T-helper 17 cell (primary cell): ENCODE data around the gene AOAH. TPM values are rescaled to one million over a fixed set of nuclear protein-coding genes. Genes with fewer than 3 reads are reported as not detected.
"Not testable (repeated sequence)": the region's sequence is repeated elsewhere in the genome, so short reads cannot be mapped to it uniquely, and the experiment has no call there.

Source experiments
- ATAC-seq: fragments of 150-1000 bp; cut with Tn5 transposase; 2 replicates; pipeline ENCODE4 v1.10.0; 2021; ENCODE audit warnings: mild to moderate bottlenecking, moderate library complexity
- DNase-seq, 3 donors: peaks; one replicate each; pipeline versions ENCODE4 v3.0.0 to v3.0.0-alpha.2; 2020 to 2021
- H3K9me3 ChIP-seq: one replicate; pipeline ENCODE4 v1.7.0; 2013; ENCODE audit warnings: low read length, mild to moderate bottlenecking; ENCODE audit not compliant: control insufficient read depth, poor library complexity, severe bottlenecking
- H3K27ac Mint-ChIP-seq: one replicate; pipeline ENCODE4 v1.8.0; 2022; ENCODE audit warnings: mild to moderate bottlenecking, moderate library complexity, mixed read lengths
- H3K27me3 Mint-ChIP-seq: one replicate; pipeline ENCODE4 v1.8.0; 2022; ENCODE audit warnings: mixed read lengths
- H3K36me3 Mint-ChIP-seq: one replicate; pipeline ENCODE4 v1.8.0; 2022; ENCODE audit warnings: low read depth, mixed read lengths
- H3K4me1 Mint-ChIP-seq: one replicate; pipeline ENCODE4 v1.8.0; 2022; ENCODE audit warnings: mild to moderate bottlenecking, mixed read lengths
- H3K4me3 Mint-ChIP-seq: one replicate; pipeline ENCODE4 v1.8.0; 2022; ENCODE audit warnings: mild to moderate bottlenecking, moderate library complexity, mixed read lengths
- total RNA-seq, 4 donors: library from RNA in 2 of 4; stranded (reverse) in 2 of 4; gene quantifications; one replicate each; pipeline ENCODE4 v1.2.3 and lab custom pipeline; 2022 to 2026

AOAH gene
- total RNA-seq, 2 donors from 2014 or later = 2.6 to 7.0 TPM

- Mint-ChIP-seq H3K36me3 (peaks cover 6% of the 10 kb centered on the region), H3K27ac (no peak overlapping the region), H3K4me1 (no peaks in the 10 kb centered on the region), H3K4me3 (no peak overlapping the region), H3K27me3 (peaks cover 15% of the 10 kb centered on the region)
- no peaks in the 10 kb centered on the region for H3K9me3 ChIP-seq
- DNase-seq (no peak), ATAC-seq (no peak)
Measured at GRCh38 chr7:36707465-36707864, 16.8 kb downstream of the AOAH start.

DNA sequence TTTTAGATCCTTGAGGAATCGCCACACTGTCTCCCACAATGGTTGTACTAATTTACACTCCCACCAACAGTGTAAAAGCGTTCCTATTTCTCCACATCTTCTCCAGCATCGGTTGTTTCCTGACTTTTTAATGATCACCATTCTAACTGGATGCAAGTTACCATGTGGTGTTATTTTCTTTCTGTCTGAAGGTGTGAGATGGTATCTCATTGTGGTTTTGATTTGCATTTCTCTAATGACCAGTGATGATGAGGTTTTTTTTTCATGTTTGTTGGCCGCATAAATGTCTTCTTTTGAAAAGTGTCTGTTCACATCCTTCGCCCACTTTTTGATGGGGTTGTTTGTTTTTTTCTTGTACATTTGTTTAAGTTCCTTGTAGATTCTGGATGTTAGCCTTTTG is 20.4 kb downstream of the AOAH start:
- not testable (repeated sequence) for H3K27ac Mint-ChIP-seq, H3K4me3 Mint-ChIP-seq, H3K9me3 ChIP-seq, H3K36me3 Mint-ChIP-seq, DNase-seq, ATAC-seq, H3K4me1 Mint-ChIP-seq
- H3K27me3 Mint-ChIP-seq = peaks cover 10% of the 10 kb centered on the region

- ATAC-seq = no peak
- H3K9me3 ChIP-seq = no peaks in the 10 kb centered on the region
- H3K36me3 Mint-ChIP-seq = no peaks in the 10 kb centered on the region
- H3K4me3 Mint-ChIP-seq = no peak overlapping the region
- no peaks in the 10 kb centered on the region for H3K27me3 Mint-ChIP-seq
- H3K27ac Mint-ChIP-seq = no peak overlapping the region
- DNase-seq = no peak
- no peaks in the 10 kb centered on the region for H3K4me1 Mint-ChIP-seq
Measured at GRCh38 chr7:36692456-36692855, 31.8 kb downstream of the AOAH start.

GRCh38 chr7:36691983-36692382 is 32.3 kb downstream of the AOAH start:
- no peak overlapping the region for H3K4me3 Mint-ChIP-seq
- H3K4me1 Mint-ChIP-seq = no peaks in the 10 kb centered on the region
- H3K27ac Mint-ChIP-seq = no peak overlapping the region
- no peaks in the 10 kb centered on the region for H3K36me3 Mint-ChIP-seq
- ATAC-seq (no peak), DNase-seq (no peak)
- no peaks in the 10 kb centered on the region for H3K27me3 Mint-ChIP-seq
- H3K9me3 ChIP-seq = no peaks in the 10 kb centered on the region

DNA sequence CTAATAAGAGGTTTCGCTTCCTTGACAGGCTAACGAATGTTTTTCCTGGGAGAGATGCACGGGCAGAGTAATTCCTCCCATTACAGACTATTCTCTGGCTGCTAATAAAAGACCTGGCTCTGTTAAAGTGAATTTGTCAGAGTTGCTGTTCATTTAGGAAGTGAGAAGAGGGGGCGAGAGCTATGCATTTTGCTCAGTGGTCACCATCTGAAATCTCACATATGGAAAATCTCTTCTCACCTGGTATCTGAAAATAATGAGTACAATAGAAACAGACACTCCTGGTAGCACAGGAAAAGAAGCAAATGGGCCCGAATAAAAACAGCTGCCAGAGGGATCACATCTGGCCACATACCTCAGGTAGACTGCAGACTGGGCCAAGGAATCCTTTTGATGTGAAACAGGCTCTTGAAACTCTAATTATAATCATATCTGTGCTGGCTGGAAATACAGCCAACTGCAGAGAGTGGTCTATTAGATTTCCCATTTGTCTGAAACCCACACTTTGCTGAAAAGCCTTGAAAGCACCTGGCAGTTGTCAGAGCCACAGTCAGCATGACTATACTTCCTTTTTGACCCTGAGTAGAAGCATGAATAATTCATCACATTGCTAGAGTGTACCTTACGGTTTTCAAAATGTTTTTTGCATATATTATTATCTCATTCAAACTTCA is 33.6 kb downstream of the AOAH start:
- DNase-seq (no peak), ATAC-seq (no peak)
- Mint-ChIP-seq H3K4me3 (no peak overlapping the region), H3K27ac (no peak overlapping the region), H3K36me3 (no peaks in the 10 kb centered on the region), H3K27me3 (no peaks in the 10 kb centered on the region), H3K4me1 (peaks cover 3% of the 10 kb centered on the region)
- no peaks in the 10 kb centered on the region for H3K9me3 ChIP-seq

- no peaks in the 10 kb centered on the region for H3K36me3 Mint-ChIP-seq
- peaks cover 3% of the 10 kb centered on the region for H3K4me1 Mint-ChIP-seq
- H3K27me3 Mint-ChIP-seq = no peaks in the 10 kb centered on the region
- H3K9me3 ChIP-seq = no peaks in the 10 kb centered on the region
- H3K4me3 Mint-ChIP-seq = no peak overlapping the region
- DNase-seq = no peak
- no peak overlapping the region for H3K27ac Mint-ChIP-seq
- ATAC-seq = no peak
Measured at GRCh38 chr7:36690041-36690440, 34.3 kb downstream of the AOAH start.

DNA sequence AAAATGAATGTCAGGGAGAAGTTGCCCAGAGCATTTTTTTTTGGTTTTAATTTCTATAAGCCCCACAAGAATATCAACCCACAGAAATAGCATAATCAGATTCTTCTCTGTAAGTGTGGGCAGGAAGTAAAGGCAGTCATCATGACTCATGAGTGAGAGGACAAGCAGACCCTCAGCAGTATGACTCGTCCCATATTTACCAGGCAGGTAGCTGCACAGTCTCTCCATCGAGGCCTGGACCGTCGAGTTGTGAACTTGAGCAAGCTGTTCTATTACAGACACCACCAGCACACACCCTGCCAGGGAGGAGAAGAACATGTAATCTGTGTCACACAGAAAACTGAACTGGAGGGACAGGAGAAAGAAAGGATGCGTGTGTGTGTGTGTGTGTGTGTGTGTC is 37.8 kb downstream of the AOAH start:
- H3K9me3 ChIP-seq = no peaks in the 10 kb centered on the region
- Mint-ChIP-seq H3K27ac (no peak overlapping the region), H3K27me3 (no peaks in the 10 kb centered on the region), H3K4me1 (peaks cover 7% of the 10 kb centered on the region), H3K36me3 (no peaks in the 10 kb centered on the region), H3K4me3 (no peak overlapping the region)
- DNase-seq (no peak), ATAC-seq (no peak)

DNA sequence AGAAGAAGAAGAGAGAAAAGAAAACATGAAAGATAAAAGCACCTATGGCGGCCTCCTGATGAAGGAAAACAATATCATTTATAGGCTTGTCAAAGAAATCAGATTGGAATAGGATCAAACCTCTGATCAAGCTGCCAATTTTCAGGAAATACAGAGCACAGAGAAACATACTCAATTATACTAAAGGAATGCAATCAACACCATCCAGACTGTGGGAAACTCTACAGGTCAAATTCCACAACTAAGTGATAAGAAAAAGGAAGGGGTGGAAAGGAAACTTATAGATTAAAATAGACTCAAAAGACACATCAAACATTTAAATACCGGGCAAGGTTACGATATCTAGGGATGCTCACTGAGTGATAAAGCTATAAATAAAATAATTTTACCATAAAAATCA is 39.3 kb downstream of the AOAH start:
- Mint-ChIP-seq H3K4me1 (peaks cover 9% of the 10 kb centered on the region), H3K4me3 (no peak overlapping the region), H3K27ac (no peak overlapping the region), H3K36me3 (no peaks in the 10 kb centered on the region), H3K27me3 (no peaks in the 10 kb centered on the region)
- DNase-seq = no peak
- ATAC-seq = no peak
- H3K9me3 ChIP-seq = no peaks in the 10 kb centered on the region

DNA sequence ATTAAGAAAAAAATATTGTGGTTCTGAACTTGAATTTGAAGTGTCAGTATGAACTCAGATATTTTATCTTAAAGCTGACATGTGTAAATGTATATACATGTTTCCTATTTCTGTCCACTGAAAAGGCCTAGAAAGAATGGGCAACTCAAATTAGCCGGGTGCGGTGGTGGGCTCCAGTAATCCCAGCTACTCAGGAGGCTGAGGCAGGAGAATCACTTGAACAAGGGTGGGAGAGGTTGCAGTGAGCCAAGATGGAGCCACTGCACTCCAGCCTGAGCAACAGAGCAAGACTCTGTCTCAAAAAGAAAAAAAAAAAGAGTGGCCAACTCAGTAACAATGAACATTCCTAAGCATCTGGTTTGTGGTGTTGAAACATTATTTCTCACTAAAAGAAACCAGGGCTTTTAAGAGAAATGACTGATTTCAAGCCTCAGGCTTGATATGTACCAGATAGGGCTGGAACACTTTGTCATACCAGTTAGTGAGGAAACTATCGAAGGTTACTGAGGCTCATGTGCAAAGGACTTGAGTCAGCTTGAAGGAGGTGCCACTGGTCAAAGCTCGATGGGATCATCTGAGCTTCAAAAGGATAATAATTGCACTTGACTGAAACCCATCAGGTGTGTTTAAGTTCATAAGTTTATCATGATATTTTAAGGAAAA is 40.5 kb downstream of the AOAH start:
- H3K4me3 Mint-ChIP-seq = no peak overlapping the region
- no peaks in the 10 kb centered on the region for H3K36me3 Mint-ChIP-seq
- DNase-seq (no peak), ATAC-seq (no peak)
- H3K27ac Mint-ChIP-seq = no peak overlapping the region
- no peaks in the 10 kb centered on the region for H3K9me3 ChIP-seq
- no peaks in the 10 kb centered on the region for H3K27me3 Mint-ChIP-seq
- peaks cover 10% of the 10 kb centered on the region for H3K4me1 Mint-ChIP-seq

DNA sequence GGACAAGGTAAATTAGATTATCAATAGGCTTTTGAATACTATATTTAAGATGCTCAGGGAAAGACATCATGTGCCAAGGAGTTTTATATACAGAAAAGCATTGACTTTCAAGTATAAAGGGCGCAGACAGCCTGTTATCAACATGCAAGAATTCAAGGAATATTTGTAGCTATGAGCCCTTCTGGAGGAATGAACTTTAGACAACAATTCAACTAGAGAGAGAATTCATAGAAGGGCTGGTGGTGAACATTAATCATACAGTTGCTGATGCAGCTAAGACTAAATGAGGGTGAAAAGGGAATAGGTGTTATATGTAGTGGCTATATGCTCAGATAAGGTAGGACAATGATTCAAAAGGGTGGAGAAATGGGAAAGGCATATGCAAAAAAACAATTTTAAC is 41.2 kb downstream of the AOAH start:
- Mint-ChIP-seq H3K4me3 (no peak overlapping the region), H3K27me3 (no peaks in the 10 kb centered on the region), H3K36me3 (no peaks in the 10 kb centered on the region), H3K4me1 (peaks cover 17% of the 10 kb centered on the region), H3K27ac (no peak overlapping the region)
- ATAC-seq (no peak), DNase-seq (no peak)
- no peaks in the 10 kb centered on the region for H3K9me3 ChIP-seq

DNA sequence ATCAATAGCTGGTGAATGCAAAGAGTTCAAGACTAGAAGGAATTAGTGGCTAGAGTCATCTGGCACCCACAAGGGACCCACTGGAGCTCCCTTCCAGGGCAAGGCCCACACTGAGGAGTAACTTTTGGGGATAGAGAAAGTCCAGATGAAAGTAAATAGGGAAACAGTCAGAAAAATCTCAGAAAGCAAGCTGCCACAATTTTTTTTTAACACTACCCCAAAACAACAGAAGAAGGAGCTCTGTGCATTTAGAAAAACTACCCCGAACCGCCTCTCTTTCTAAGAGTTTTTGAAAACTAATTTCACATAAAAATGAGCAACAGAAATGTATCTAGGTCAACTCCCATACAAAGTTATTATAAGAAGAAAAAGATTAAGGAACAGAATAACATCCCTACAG is 42.2 kb downstream of the AOAH start:
- Mint-ChIP-seq H3K36me3 (no peaks in the 10 kb centered on the region), H3K4me3 (no peak overlapping the region), H3K27me3 (no peaks in the 10 kb centered on the region), H3K27ac (peak overlapping the region; percentile 45), H3K4me1 (peaks cover 22% of the 10 kb centered on the region)
- DNase-seq (no peak), ATAC-seq (no peak)
- H3K9me3 ChIP-seq = no peaks in the 10 kb centered on the region

- DNase-seq (no peak), ATAC-seq (no peak)
- H3K4me3 Mint-ChIP-seq = peak overlapping the region; percentile 63
- H3K27ac Mint-ChIP-seq = peak overlapping the region; percentile 83
- no peaks in the 10 kb centered on the region for H3K36me3 Mint-ChIP-seq
- peaks cover 19% of the 10 kb centered on the region for H3K4me1 Mint-ChIP-seq
- no peaks in the 10 kb centered on the region for H3K27me3 Mint-ChIP-seq
- no peaks in the 10 kb centered on the region for H3K9me3 ChIP-seq
Measured at GRCh38 chr7:36677769-36678437, 46.4 kb downstream of the AOAH start.

GRCh38 chr7:36673703-36674102 is 50.6 kb downstream of the AOAH start:
- DNase-seq = no peak
- Mint-ChIP-seq H3K4me3 (no peak overlapping the region), H3K36me3 (peaks cover 3% of the 10 kb centered on the region), H3K4me1 (peaks cover 15% of the 10 kb centered on the region), H3K27me3 (peaks cover 12% of the 10 kb centered on the region), H3K27ac (peak overlapping the region; percentile 43)
- ATAC-seq = no peak
- H3K9me3 ChIP-seq = no peaks in the 10 kb centered on the region

- Mint-ChIP-seq H3K4me3 (no peak overlapping the region), H3K27ac (no peak overlapping the region), H3K36me3 (peaks cover 3% of the 10 kb centered on the region), H3K4me1 (peaks cover 3% of the 10 kb centered on the region), H3K27me3 (peaks cover 12% of the 10 kb centered on the region)
- ATAC-seq (no peak), DNase-seq (no peak)
- no peaks in the 10 kb centered on the region for H3K9me3 ChIP-seq
Measured at GRCh38 chr7:36671432-36671829, 52.9 kb downstream of the AOAH start.
